ENCODE results near the gene GRAP2.

GRAP2 gene

DNA sequence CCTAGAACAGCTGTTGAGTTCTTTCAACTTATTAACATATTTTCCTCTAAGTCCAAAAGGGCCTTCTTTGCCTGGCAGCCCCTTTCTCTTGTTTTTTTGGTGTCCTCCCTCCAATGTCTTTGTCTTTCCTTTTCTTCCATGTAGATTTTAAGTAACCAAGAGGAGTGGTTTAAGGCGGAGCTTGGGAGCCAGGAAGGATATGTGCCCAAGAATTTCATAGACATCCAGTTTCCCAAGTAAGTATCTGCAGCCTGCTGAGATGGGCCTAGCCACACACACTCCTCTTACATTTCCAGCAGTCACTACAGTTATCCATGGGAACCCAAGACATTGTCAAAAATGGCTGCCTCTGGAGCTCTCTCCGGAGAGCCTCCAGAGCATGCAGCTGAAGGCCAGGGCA, 54.8 kb downstream of the GRAP2 start:
- TF ChIP-seq, protein P1, sequence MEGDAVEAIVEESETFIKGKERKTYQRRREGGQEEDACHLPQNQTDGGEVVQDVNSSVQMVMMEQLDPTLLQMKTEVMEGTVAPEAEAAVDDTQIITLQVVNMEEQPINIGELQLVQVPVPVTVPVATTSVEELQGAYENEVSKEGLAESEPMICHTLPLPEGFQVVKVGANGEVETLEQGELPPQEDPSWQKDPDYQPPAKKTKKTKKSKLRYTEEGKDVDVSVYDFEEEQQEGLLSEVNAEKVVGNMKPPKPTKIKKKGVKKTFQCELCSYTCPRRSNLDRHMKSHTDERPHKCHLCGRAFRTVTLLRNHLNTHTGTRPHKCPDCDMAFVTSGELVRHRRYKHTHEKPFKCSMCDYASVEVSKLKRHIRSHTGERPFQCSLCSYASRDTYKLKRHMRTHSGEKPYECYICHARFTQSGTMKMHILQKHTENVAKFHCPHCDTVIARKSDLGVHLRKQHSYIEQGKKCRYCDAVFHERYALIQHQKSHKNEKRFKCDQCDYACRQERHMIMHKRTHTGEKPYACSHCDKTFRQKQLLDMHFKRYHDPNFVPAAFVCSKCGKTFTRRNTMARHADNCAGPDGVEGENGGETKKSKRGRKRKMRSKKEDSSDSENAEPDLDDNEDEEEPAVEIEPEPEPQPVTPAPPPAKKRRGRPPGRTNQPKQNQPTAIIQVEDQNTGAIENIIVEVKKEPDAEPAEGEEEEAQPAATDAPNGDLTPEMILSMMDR (IDR thresholded peaks at IDR 0.05; ENCODE audit: low read depth, low read length, missing control alignments) = no peak
- no peak for DNase-seq (ENCODE audit: low read depth)
- in situ Hi-C loops (cut with HindIII; ENCODE audit: low sequenced_read_pairs) = no loop called here
- no peak overlapping the region for H3K4me3 ChIP-seq (ENCODE audit: low read depth, low read length)

DNA sequence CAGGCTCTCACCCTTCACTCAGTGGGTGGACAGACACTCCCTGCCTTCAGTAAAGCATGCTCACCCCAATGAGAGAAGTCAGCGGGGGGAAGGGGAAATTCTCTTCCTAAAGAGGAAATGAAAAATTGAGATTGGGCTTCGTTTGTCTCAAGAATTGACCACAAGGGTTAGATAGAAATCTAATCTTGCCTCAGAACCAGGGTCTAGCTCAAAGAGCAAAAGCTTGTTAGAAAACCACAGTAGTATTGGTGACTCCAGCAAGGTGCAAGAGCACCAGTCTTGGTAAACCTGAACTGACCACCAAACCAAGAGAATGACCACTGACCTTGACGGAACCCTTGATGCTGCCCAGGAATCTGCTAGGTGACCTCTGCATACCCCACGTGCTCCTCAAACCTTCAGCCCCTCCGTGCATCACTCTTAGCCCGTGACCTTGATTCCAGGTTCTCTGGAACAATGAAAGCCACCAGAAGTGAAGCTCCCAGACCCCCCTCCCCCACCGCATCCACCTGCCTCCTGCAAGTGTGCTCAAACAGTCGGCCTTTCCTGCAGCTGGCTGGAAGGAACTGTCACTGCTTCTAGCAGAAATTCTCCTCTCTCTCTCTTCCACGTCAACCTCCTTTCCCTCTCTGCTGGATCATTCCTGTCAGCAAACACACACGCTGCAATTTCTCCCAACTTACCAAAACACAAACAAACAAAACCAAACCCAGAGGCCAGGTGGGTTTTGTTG, 56.2 kb downstream of the GRAP2 start:
- DNase-seq (ENCODE audit: low read depth) = no peak
- TF ChIP-seq, protein P1 (IDR thresholded peaks at IDR 0.05; ENCODE audit: low read depth, low read length, missing control alignments) = no peak
- H3K4me3 ChIP-seq (ENCODE audit: low read depth, low read length) = no peak overlapping the region
- in situ Hi-C loops (cut with HindIII; ENCODE audit: low sequenced_read_pairs) = no loop called here

DNA sequence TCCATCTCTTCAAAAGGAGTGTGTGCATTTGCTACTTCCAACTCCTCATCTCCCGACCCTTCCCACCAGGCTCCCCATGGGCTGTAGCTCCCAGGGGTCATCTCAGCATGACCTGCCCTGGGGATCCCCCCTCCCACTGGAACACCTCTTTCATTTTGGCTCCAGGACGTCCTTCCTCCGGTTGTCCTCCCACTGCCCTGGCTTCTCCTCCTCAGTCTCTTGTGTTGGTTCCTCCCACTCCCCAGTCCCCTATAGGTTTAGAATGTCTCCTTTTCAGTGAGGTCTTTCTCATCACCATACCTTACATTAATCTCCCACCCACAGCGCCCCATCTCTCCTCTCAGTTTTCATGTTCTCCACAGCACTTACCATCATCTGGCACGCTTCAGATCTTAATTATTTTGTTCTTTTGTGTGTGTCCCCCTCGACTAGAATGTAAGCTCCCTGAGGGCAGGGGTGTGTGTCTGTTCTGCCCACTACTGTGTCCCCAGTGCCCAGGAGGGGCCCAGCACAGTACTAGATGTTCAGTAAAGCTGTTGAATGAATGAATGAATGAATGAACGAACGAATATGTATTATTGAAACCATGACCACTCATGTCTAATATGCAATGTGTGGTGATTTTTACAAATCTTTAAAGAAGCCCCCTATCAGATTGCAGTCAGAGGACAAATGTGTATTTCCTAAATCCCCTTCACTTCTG, 57.3 kb downstream of the GRAP2 start:
- TF ChIP-seq, protein P1 (IDR thresholded peaks at IDR 0.05; ENCODE audit: low read depth, low read length, missing control alignments) = no peak
- no peak overlapping the region for H3K4me3 ChIP-seq (ENCODE audit: low read depth, low read length)
- no peak for DNase-seq (ENCODE audit: low read depth)
- in situ Hi-C loops (cut with HindIII; ENCODE audit: low sequenced_read_pairs) = no loop called here

DNA sequence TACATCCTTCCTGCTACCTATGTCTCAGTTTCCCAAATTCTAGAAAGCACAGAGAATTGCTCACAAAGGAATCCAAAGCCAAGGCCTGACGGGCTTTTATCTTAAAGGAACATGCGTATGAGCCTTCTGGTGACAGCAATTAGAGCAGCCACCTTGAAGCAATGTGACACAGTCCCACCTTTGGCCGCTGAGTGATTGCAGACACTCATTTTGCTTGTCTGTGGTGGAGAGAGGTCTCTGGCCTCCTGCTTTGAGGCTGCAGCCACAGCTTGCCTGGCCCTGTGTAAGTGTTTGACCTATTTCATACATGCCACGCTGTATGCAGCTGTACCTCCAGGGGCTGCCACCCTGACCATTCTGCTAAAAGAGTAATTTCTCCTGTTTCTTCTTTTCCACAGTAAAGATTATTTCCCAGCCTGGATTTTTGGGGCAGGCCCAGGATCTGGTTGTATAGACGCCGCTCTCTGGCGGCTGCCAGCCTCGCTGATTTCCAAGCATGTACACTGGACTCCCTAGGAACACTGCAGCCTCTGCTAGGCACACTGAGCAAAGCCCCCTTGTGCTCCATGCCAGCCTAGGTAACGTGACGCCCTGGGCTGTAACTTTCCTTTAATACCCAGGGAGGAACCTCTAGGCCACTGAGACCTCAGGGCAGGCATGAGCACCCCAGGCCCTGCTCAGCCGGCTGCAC, 58.2 kb downstream of the GRAP2 start:
- no peak for DNase-seq (ENCODE audit: low read depth)
- H3K4me3 ChIP-seq (ENCODE audit: low read depth, low read length) = no peak overlapping the region
- TF ChIP-seq, protein P1 (IDR thresholded peaks at IDR 0.05; ENCODE audit: low read depth, low read length, missing control alignments) = no peak
- in situ Hi-C loops (cut with HindIII; ENCODE audit: low sequenced_read_pairs) = no loop called here

DNA sequence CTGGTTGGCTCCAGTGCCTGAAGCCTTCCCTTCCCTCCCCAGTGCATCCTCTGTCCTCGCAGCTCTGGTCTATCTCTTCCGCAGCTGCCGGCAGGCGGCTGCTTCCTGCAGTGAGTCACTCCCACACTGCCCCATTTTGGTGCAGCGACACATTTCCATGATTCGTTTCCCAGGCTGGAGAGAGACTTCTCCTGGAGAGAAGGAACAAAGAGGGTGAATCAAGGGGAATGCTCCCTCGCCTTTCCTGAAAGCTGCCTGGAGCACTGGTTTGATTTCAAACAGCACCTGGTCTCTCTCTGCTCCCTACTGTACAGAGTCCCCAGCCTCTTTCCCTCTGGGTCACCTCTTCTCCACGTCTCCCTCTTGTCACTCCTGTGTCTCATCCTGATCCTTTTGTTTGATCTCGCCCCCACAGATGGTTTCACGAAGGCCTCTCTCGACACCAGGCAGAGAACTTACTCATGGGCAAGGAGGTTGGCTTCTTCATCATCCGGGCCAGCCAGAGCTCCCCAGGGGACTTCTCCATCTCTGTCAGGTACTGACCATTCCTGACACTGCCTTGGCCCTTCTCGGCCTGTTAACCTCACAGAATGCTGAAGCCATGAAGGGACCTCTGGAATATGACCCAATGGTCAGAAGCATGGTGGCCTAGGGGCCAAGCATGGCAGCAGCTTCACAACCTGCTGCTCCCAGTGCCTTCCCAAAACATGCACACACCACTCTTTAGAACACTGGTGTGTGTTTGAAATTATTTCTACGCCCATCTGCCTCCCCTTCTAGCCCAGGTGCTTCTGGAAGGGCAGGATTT, 59.0 kb downstream of the GRAP2 start, which contains the start of gene TMA7B:
TMA7B (plus strand) TSS at position 758 of the 808 bp plus-strand sequence. CDS start 3,978 bp downstream, outside the sequence.
- no peak for DNase-seq (ENCODE audit: low read depth)
- in situ Hi-C loops (cut with HindIII; ENCODE audit: low sequenced_read_pairs) = no loop called here
- no peak within 1 kb of the TSS for H3K4me3 ChIP-seq (ENCODE audit: low read depth, low read length)
- TF ChIP-seq, protein P1 (IDR thresholded peaks at IDR 0.05; ENCODE audit: low read depth, low read length, missing control alignments) = peak; percentile 55
